A673 (cell line): Measurements from ENCODE around the gene DLD. TPM values are rescaled to one million over a fixed set of nuclear protein-coding genes. Genes with fewer than 3 reads are reported as not detected.

Experiments
- BruUV-seq: library from RNA; stranded (reverse); fragments of 400-500 nt; replicated peaks from 2 replicates; lab custom pipeline; 2021; lab: Mats Ljungman, UMichigan
- CTCF ChIA-PET: fragments of 300-600 bp; sonication (Branson Sonifier 250); formaldehyde crosslinking; loops from one replicate; lab custom pipeline; 2022; ENCODE audit warnings: antibody characterized with exemption; lab: Charles Lee
- POLR2A ChIA-PET: fragments of 300-600 bp; sonication (Branson Sonifier 250); formaldehyde crosslinking; loops from one replicate; lab custom pipeline; 2022; ENCODE audit warnings: antibody characterized with exemption; ENCODE audit not compliant: low non-redundant PET; lab: Charles Lee
- DNase-seq: peaks from one replicate; pipeline ENCODE4 v3.0.0-alpha.2; 2015; ENCODE audit warnings: low spot score
- H3K27ac ChIP-seq: fragments of 200-600 bp; sonication (generic); 2 replicates; pipeline ENCODE4 v1.5.1; 2016; ENCODE audit warnings: mixed run types, low read depth, mild to moderate bottlenecking, mixed read lengths, antibody characterized with exemption, low read length; ENCODE audit not compliant: poor library complexity, severe bottlenecking
- H3K27me3 ChIP-seq: fragments of 200-600 bp; sonication (generic); replicated peaks from 2 replicates; pipeline ENCODE4 v1.6.1; 2017; ENCODE audit warnings: mixed run types, low read depth, mild to moderate bottlenecking, mixed read lengths, antibody characterized with exemption, low read length; ENCODE audit not compliant: insufficient read depth, poor library complexity
- H3K36me3 ChIP-seq: fragments of 200-600 bp; sonication (generic); 2 replicates; pipeline ENCODE4 v1.6.1; 2016; ENCODE audit warnings: mixed run types, mild to moderate bottlenecking, mixed read lengths, antibody characterized with exemption, low read length; ENCODE audit not compliant: insufficient read depth, poor library complexity, severe bottlenecking
- H3K4me1 ChIP-seq: fragments of 200-600 bp; sonication (generic); 2 replicates; pipeline ENCODE4 v1.6.1; 2017; ENCODE audit warnings: mixed run types, mild to moderate bottlenecking, mixed read lengths, antibody characterized with exemption, low read length; ENCODE audit not compliant: insufficient read depth, poor library complexity, severe bottlenecking
- H3K4me3 ChIP-seq: fragments of 200-600 bp; sonication (generic); 2 replicates; pipeline ENCODE4 v1.5.1; 2016; ENCODE audit warnings: low read depth, mixed run types, mild to moderate bottlenecking, mixed read lengths, low read length; ENCODE audit not compliant: poor library complexity, severe bottlenecking
- H3K9me3 ChIP-seq: fragments of 200-600 bp; sonication (generic); 2 replicates; pipeline ENCODE4 v1.6.1; 2016; ENCODE audit warnings: mixed run types, low read depth, mild to moderate bottlenecking, mixed read lengths, antibody characterized with exemption, low read length; ENCODE audit not compliant: poor library complexity, severe bottlenecking
- EZH2 ChIP-seq: fragments of 200-600 bp; sonication (generic); IDR thresholded peaks from 2 replicates; pipeline ENCODE4 v1.6.1; 2017; ENCODE audit warnings: borderline replicate concordance, low read depth, mild to moderate bottlenecking, mixed read lengths, antibody characterized with exemption, low read length; ENCODE audit not compliant: poor library complexity, severe bottlenecking
- intact Hi-C: fragments of 100-400 bp; cut with micrococcal nuclease; formaldehyde crosslinking; loops from one replicate; pipeline ENCODE4 v1.10.0; 2022; ENCODE audit not compliant: unreplicated experiment
- total RNA-seq: library from RNA; stranded (reverse); gene quantifications from 2 replicates; pipeline ENCODE4 v1.2.3, GENCODE V29; 2021
- TF ChIP-seq, protein P1 (sequence below): fragments of 300-800, 200-600 bp; sonication (generic); conservative IDR thresholded peaks from 2 replicates; pipeline ENCODE4 v1.5.1; 2017; ENCODE audit warnings: low read depth, mild to moderate bottlenecking, antibody characterized with exemption, low read length, moderate library complexity, mixed read lengths

Gene DLD
- total RNA-seq, 1 experiment from 2014 or later: 121 TPM

DNA sequence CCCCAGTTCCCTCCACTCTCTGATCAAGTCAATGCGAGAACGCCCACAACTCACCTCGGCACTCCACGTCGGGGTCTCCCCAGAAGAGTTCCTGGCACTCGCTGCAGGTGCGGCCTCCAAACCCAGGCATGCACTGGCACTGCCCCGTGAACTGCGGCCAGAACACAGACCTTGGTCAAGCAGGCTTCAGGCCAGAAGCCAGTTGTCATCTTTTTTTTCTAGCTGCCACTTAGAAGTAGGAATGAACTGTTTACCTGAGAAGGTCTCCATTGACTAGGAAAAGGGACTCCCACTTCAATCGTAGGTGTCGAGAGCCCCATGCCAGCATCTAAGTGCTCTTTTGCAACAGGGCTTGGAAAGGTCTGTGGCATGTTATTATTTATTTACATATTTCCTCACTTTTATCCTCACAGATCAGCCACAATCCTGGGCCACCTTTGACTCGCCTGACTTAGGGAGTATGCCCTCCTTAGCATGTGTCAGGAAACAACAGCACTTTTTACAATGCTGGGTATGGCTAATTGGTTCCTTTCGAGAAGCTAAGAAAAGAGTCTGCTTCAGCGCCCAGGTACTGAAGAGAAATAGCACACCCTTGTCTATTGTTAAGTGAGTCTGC lies 60.3 kb downstream of the DLD start:
- no peak for TF ChIP-seq EZH2
- TF ChIP-seq, protein P1, sequence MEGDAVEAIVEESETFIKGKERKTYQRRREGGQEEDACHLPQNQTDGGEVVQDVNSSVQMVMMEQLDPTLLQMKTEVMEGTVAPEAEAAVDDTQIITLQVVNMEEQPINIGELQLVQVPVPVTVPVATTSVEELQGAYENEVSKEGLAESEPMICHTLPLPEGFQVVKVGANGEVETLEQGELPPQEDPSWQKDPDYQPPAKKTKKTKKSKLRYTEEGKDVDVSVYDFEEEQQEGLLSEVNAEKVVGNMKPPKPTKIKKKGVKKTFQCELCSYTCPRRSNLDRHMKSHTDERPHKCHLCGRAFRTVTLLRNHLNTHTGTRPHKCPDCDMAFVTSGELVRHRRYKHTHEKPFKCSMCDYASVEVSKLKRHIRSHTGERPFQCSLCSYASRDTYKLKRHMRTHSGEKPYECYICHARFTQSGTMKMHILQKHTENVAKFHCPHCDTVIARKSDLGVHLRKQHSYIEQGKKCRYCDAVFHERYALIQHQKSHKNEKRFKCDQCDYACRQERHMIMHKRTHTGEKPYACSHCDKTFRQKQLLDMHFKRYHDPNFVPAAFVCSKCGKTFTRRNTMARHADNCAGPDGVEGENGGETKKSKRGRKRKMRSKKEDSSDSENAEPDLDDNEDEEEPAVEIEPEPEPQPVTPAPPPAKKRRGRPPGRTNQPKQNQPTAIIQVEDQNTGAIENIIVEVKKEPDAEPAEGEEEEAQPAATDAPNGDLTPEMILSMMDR: no peak
- Histone ChIP-seq H3K4me1 (no peaks in the 10 kb centered on the region), H3K27ac (no peak overlapping the region), H3K4me3 (no peak overlapping the region), H3K36me3 (peaks cover 82% of the 10 kb centered on the region), H3K9me3 (no peaks in the 10 kb centered on the region), H3K27me3 (no peaks in the 10 kb centered on the region)
- no peak for DNase-seq
- CTCF ChIA-PET: no interaction called here
- BruUV-seq: no TSS peak
- intact Hi-C loops: no loop called here
- POLR2A ChIA-PET: no interaction called here

DNA sequence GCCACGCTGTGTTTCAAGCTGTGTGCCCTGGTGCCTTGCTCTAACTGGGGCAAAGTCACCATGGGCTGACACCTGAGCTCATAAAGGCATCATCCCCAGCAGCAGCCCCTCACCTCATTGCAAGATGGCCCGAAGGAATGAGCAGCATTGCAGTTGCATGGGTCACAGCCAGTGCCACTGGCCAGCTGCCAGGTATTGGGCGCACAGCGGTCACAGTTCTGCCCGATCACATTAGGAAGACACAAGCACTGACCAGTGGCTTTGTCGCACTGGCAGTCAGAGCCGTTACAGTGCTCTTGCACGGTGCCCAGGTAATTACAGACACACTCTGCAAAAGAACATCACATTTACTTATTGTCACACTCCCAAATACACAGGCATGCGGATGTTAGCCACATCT lies 60.9 kb downstream of the DLD start:
- DNase-seq: no peak
- Histone ChIP-seq H3K27me3 (no peaks in the 10 kb centered on the region), H3K36me3 (peaks cover 82% of the 10 kb centered on the region), H3K27ac (no peak overlapping the region), H3K4me3 (no peak overlapping the region), H3K9me3 (no peaks in the 10 kb centered on the region), H3K4me1 (no peaks in the 10 kb centered on the region)
- TF ChIP-seq, protein P1: no peak
- TF ChIP-seq EZH2: no peak
- ChIA-PET CTCF (no interaction called here), POLR2A (no interaction called here)
- intact Hi-C loops: no loop called here
- BruUV-seq: no TSS peak

DNA sequence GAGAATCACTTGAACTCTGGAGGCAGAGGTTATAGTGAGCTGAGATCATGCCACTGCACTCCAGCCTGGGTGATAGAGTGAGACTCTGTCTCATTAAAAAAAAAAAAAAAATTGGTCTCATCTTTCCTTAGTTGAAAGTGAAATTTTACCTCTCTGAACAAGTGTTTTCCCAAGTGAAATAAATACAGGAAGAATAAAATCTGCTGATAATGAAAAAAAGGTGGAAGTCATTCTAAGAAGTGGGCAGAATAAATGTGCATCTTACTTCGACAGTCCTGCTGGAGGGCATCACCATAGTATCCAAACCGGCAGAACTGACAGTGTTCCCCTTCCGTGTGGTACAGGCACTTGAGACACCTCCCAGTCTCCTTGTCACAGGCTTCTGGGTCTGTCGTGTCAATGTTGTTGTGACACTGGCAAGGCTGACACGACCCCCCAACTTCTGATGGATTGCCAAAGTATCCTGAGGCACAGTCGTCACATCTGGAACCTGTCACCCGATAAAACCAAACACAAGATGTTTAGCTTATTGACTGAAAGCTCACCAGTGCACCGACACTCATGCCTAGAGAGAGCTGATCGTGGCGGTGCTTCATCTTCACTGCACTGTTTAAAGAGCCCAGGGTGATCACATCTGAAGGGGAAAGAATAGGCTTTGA lies 62.4 kb downstream of the DLD start:
- Histone ChIP-seq H3K4me1 (peaks cover 9% of the 10 kb centered on the region), H3K9me3 (no peaks in the 10 kb centered on the region), H3K4me3 (no peak overlapping the region), H3K27me3 (no peaks in the 10 kb centered on the region), H3K36me3 (peaks cover 91% of the 10 kb centered on the region), H3K27ac (no peak overlapping the region)
- intact Hi-C loops: no loop called here
- no peak for DNase-seq
- POLR2A ChIA-PET: no interaction called here
- CTCF ChIA-PET: no interaction called here
- no TSS peak for BruUV-seq
- TF ChIP-seq EZH2: no peak
